22Rv1 (cell line): ENCODE results near the gene STAT4.

Source experiments
- H3K27ac ChIP-seq: fragments of 450-650 bp; 2 replicates; pipeline ENCODE4 v1.5.1; 2017
- CTCF ChIP-seq: fragments of 450-650 bp; IDR thresholded peaks from 2 replicates; pipeline ENCODE4 v1.5.1; 2017; ENCODE audit warnings: mild to moderate bottlenecking
- ZFX ChIP-seq: fragments of 450-650 bp; IDR thresholded peaks from 2 replicates; pipeline ENCODE4 v1.6.1; 2017; ENCODE audit warnings: antibody characterized with exemption, borderline replicate concordance

Gene STAT4

GRCh38 chr2:191152482-191153240 lies 1.9 kb upstream of the STAT4 start:
- TF ChIP-seq ZFX (no peak), CTCF (no peak)
- no peak overlapping the region for H3K27ac ChIP-seq

- no peak for TF ChIP-seq CTCF
- no peak for TF ChIP-seq ZFX
- no peak overlapping the region for H3K27ac ChIP-seq
Measured at GRCh38 chr2:191151331-191151730, 537 bp upstream of the STAT4 start.

- peak overlapping the region; percentile 37 for H3K27ac ChIP-seq
- no peak for TF ChIP-seq ZFX
- no peak for TF ChIP-seq CTCF
Measured at GRCh38 chr2:191150230-191150599, 579 bp downstream of the STAT4 start.

- no peak overlapping the region for H3K27ac ChIP-seq
Measured at GRCh38 chr2:191149391-191149790, 1.4 kb downstream of the STAT4 start.

GRCh38 chr2:191148791-191149190 lies 2.0 kb downstream of the STAT4 start:
- TF ChIP-seq CTCF (no peak), ZFX (no peak)
- no peak overlapping the region for H3K27ac ChIP-seq

More at GRCh38 chr2:191149391-191149790, 1.4 kb downstream of the STAT4 start:
- no peak for TF ChIP-seq CTCF
- TF ChIP-seq ZFX: no peak

GRCh38 chr2:191148281-191148680 lies 2.5 kb downstream of the STAT4 start:
- H3K27ac ChIP-seq: no peak overlapping the region
- TF ChIP-seq CTCF (no peak), ZFX (no peak)

GRCh38 chr2:191145769-191146471 lies 4.9 kb downstream of the STAT4 start:
- TF ChIP-seq ZFX (no peak), CTCF (no peak)

More at GRCh38 chr2:191145769-191146471, 4.9 kb downstream of the STAT4 start:
- H3K27ac ChIP-seq: no peak overlapping the region
